HEK293T (cell line): ENCODE measurements around the gene CYP2S1.
"Not testable (repeated sequence)": the region's sequence is repeated elsewhere in the genome, so short reads cannot be mapped to it uniquely, and the experiment has no call there.

ENCODE experiments used
- CTCF ChIA-PET: fragments of 350-600 bp; formaldehyde crosslinking; extraction: SDS; loops from one replicate; lab custom pipeline; 2021; ENCODE audit warnings: antibody characterized with exemption, inconsistent platforms; lab: Yijun Ruan, JAX
- POLR2A ChIA-PET: fragments of 350-600 bp; formaldehyde crosslinking; extraction: SDS; loops from one replicate; lab custom pipeline; 2020; ENCODE audit warnings: antibody characterized with exemption, inconsistent platforms; lab: Yijun Ruan, JAX
- DNase-seq: peaks from one replicate; pipeline ENCODE4 v3.0.0; 2012; ENCODE audit warnings: mixed read lengths; ENCODE audit errors: extremely low spot score
- ARNT ChIP-seq: fragments of 450-650 bp; IDR thresholded peaks from 2 replicates; pipeline ENCODE4 v1.6.1; 2017; ENCODE audit warnings: mild to moderate bottlenecking
- BHLHE40 ChIP-seq: fragments of 450-650 bp; IDR thresholded peaks from 2 replicates; pipeline ENCODE4 v1.6.1; 2016; ENCODE audit warnings: mild to moderate bottlenecking, moderate library complexity, borderline replicate concordance
- CTBP1 ChIP-seq: fragments of 450-650 bp; IDR thresholded peaks from 2 replicates; pipeline ENCODE4 v1.6.1; 2016; ENCODE audit warnings: borderline replicate concordance
- ELF4 ChIP-seq: fragments of 450-650 bp; IDR thresholded peaks from 2 replicates; pipeline ENCODE4 v1.6.1; 2017; ENCODE audit warnings: antibody characterized with exemption
- FOXA1 ChIP-seq: fragments of 450-650 bp; IDR thresholded peaks from 2 replicates; pipeline ENCODE4 v1.6.1; 2016; ENCODE audit warnings: mild to moderate bottlenecking
- FOXK2 ChIP-seq: fragments of 450-650 bp; IDR thresholded peaks from 2 replicates; pipeline ENCODE4 v1.6.1; 2016; ENCODE audit warnings: mild to moderate bottlenecking
- FOXM1 ChIP-seq: fragments of 450-650 bp; IDR thresholded peaks from 2 replicates; pipeline ENCODE4 v1.6.1; 2017; ENCODE audit warnings: mild to moderate bottlenecking, borderline replicate concordance
- HDGF ChIP-seq: fragments of 450-650 bp; IDR thresholded peaks from 2 replicates; pipeline ENCODE4 v1.6.1; 2017; ENCODE audit warnings: antibody characterized with exemption, borderline replicate concordance
- L3MBTL2 ChIP-seq: fragments of 450-650 bp; conservative IDR thresholded peaks from 2 replicates; pipeline ENCODE4 v1.6.1; 2016; ENCODE audit warnings: mild to moderate bottlenecking
- LEF1 ChIP-seq: fragments of 450-650 bp; IDR thresholded peaks from 2 replicates; pipeline ENCODE4 v1.6.1; 2017; ENCODE audit warnings: mild to moderate bottlenecking, borderline replicate concordance
- NFRKB ChIP-seq: fragments of 450-650 bp; IDR thresholded peaks from 2 replicates; pipeline ENCODE4 v1.6.1; 2016; ENCODE audit warnings: mild to moderate bottlenecking, moderate library complexity
- PKNOX1 ChIP-seq: fragments of 450-650 bp; IDR thresholded peaks from 2 replicates; pipeline ENCODE4 v1.6.1; 2016
- SP1 ChIP-seq: fragments of 450-650 bp; IDR thresholded peaks from 2 replicates; pipeline ENCODE4 v1.6.1; 2017
- SUZ12 ChIP-seq: fragments of 450-650 bp; IDR thresholded peaks from 2 replicates; pipeline ENCODE4 v1.6.1; 2016; ENCODE audit warnings: mild to moderate bottlenecking
- TARDBP ChIP-seq: fragments of 450-650 bp; IDR thresholded peaks from 2 replicates; pipeline ENCODE4 v1.6.1; 2016
- ZNF384 ChIP-seq: fragments of 450-650 bp; IDR thresholded peaks from 2 replicates; pipeline ENCODE4 v1.6.1; 2016

CYP2S1 gene, protein sequence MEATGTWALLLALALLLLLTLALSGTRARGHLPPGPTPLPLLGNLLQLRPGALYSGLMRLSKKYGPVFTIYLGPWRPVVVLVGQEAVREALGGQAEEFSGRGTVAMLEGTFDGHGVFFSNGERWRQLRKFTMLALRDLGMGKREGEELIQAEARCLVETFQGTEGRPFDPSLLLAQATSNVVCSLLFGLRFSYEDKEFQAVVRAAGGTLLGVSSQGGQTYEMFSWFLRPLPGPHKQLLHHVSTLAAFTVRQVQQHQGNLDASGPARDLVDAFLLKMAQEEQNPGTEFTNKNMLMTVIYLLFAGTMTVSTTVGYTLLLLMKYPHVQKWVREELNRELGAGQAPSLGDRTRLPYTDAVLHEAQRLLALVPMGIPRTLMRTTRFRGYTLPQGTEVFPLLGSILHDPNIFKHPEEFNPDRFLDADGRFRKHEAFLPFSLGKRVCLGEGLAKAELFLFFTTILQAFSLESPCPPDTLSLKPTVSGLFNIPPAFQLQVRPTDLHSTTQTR

DNA sequence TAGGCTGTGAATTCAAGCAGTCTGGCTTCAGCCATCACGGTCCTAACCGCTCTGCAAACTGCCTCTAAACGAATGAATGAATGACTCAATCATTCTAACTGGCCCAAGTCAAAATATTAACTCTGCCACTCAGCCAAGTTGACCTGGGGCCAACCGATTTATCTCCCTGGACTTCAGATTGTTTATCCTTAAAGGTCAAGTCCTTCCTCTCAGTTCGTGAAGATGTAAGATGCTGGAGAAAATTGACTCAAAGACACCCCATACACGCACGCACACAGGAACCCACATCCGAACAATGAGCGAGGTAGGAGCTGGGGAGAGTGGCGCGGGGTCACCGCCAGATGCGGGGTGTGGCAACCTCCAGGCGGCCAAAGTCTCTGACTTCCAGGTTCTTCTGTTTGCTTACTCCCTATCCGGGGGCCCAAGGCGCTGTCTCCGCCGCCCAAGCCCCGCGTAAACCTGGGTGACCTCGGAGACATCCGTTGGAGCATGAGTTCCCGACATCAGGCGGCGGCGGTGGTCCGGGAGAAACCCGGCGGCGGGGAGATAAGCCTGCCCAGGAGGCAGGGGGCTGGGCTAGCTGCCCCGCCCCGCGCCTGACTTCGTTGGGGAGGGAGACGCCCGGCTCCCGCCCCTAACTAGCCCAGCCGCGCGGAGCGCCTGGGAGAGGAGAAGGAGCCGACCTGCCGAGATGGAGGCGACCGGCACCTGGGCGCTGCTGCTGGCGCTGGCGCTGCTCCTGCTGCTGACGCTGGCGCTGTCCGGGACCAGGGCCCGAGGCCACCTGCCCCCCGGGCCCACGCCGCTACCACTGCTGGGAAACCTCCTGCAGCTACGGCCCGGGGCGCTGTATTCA, at the start of gene CYP2S1:
TSS of gene CYP2S1 (plus strand) at position 646 of the 856 bp plus-strand sequence. CDS start at position 692, 46 bp downstream.
- ChIA-PET POLR2A (interaction anchor here (0.7 to 1.0 kb wide), 2 partner anchors 71 kb away, joined by 3 to 4 read pairs; partner anchors contain the start of gene HNRNPUL1), CTCF (no interaction called here)
- peak; percentile 58 for DNase-seq
- TF ChIP-seq ARNT = no peak
- no peak for TF ChIP-seq SP1
- TF ChIP-seq BHLHE40 = no peak
- no peak for TF ChIP-seq PKNOX1
- no peak for TF ChIP-seq ELF4
- no peak for TF ChIP-seq NFRKB
- TF ChIP-seq FOXA1 = no peak
- no peak for TF ChIP-seq SUZ12
- no peak for TF ChIP-seq ZNF384

DNA sequence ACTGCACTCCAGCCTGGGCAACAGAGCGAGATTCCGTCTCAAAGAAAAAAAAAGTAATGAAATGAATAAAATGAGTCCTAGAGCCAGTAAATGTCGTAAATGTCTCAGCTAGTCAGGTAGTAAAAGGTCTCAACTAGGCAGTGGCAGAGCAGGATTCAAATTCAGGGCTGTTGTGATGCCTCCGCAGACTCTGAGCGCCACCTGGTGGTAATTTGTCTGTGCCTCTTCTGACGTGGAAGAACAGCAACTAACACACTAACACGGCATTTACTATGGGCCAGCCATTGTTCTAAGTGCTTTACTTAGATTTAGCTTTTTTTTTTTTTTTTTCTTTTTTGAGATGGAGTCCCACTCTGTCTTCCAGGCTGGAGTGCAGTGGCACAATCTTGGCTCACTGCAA, 48.6 kb upstream of the CYP2S1 start:
- CTCF ChIA-PET = interaction anchor here (0.6 to 1.4 kb wide), 7 partner anchors 11 to 925 kb away, joined by 3 to 9 read pairs (median 4); no protein-coding TSS in a partner anchor
- POLR2A ChIA-PET = no interaction called here
- DNase-seq = peak; percentile 73
- TF ChIP-seq ELF4 (no peak), ZNF384 (peak; percentile 26; the same call in 1 of the 2 replicates)

GRCh38 chr19:41149831-41150230, 43.2 kb upstream of the CYP2S1 start:
- CTCF ChIA-PET = no interaction called here
- no peak for DNase-seq
- TF ChIP-seq ELF4 (no peak), SUZ12 (no peak), NFRKB (no peak), BHLHE40 (no peak), LEF1 (no peak), SP1 (no peak), ARNT (no peak), FOXK2 (no peak), ZNF384 (no peak), TARDBP (no peak), HDGF (no peak)
- POLR2A ChIA-PET = no interaction called here

- CTCF ChIA-PET, POLR2A ChIA-PET, DNase-seq: not testable (repeated sequence)
Observed at GRCh38 chr19:41150986-41151385, 42.0 kb upstream of the CYP2S1 start.

DNA sequence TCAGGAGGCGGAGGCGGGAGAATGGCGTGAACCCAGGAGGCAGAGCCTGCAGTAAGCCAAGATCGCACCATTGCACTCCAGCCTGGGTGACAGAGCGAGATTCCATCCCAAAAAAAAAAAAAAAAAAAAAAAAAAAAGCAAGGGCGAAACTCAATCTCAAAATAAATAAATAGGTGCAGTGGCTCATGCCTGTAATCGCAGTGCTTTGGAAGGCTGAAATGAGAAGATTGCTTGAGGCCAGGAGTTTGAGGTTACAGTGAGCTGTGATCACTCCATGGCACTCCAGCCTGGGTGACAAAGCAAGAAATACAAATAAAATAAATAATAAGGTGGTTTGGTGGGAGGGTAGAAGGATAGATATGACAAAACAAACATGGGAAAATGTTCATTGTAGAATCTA, 39.0 kb upstream of the CYP2S1 start:
- DNase-seq = no peak
- ChIA-PET POLR2A (no interaction called here), CTCF (no interaction called here)
- TF ChIP-seq PKNOX1 (no peak), ZNF384 (peak; percentile 81)

GRCh38 chr19:41156207-41156606, 36.8 kb upstream of the CYP2S1 start:
- CTCF ChIA-PET = no interaction called here

GRCh38 chr19:41159881-41160280, 33.1 kb upstream of the CYP2S1 start:
- ChIA-PET POLR2A (no interaction called here), CTCF (interaction anchor here (0.7 kb wide), 1 partner anchor 29 kb away, joined by 3 read pairs; no protein-coding TSS in a partner anchor)
- no peak for TF ChIP-seq CTBP1
- no peak for TF ChIP-seq FOXA1
- TF ChIP-seq TARDBP = no peak
- no peak for TF ChIP-seq NFRKB
- TF ChIP-seq FOXK2 = no peak
- no peak for TF ChIP-seq SUZ12
- TF ChIP-seq FOXM1 = no peak
- TF ChIP-seq SP1 = no peak
- no peak for TF ChIP-seq HDGF
- no peak for TF ChIP-seq LEF1
- TF ChIP-seq L3MBTL2 = no peak
- no peak for TF ChIP-seq BHLHE40
- TF ChIP-seq ELF4 = no peak
- TF ChIP-seq ARNT = no peak
- no peak for TF ChIP-seq PKNOX1
- no peak for TF ChIP-seq ZNF384
- DNase-seq = no peak

More at GRCh38 chr19:41156207-41156606, 36.8 kb upstream of the CYP2S1 start:
- POLR2A ChIA-PET = no interaction called here
- DNase-seq = no peak
- no peak for TF ChIP-seq LEF1
- no peak for TF ChIP-seq SP1
- no peak for TF ChIP-seq FOXM1
- TF ChIP-seq FOXK2 = no peak
- TF ChIP-seq ELF4 = no peak
